Fibroblast of lung (primary cell): ENCODE data around the gene DYRK1A. TPM values are rescaled to one million over a fixed set of nuclear protein-coding genes. Genes with fewer than 3 reads are reported as not detected.

Source experiments
- DNase-seq, 2 donors: peaks; one replicate each; pipeline versions ENCODE4 v3.0.0 to v3.0.0-alpha.2; 2010; ENCODE audit warnings: low read depth in 2 of 2
- H2AFZ ChIP-seq: 2 replicates; pipeline ENCODE4 v1.5.1; 2012; ENCODE audit warnings: low read length, control low read depth, inconsistent platforms
- H3K27ac ChIP-seq: 2 replicates; pipeline ENCODE4 v1.5.1; 2011; ENCODE audit warnings: low read length, control low read depth; ENCODE audit not compliant: insufficient read depth
- H3K27me3 ChIP-seq: 2 replicates; pipeline ENCODE4 v1.5.1; 2011; ENCODE audit warnings: mild to moderate bottlenecking, low read length; ENCODE audit not compliant: control insufficient read depth, insufficient read depth
- H3K36me3 ChIP-seq: 2 replicates; pipeline ENCODE4 v1.5.1; 2011; ENCODE audit warnings: low read length; ENCODE audit not compliant: control insufficient read depth, insufficient read depth
- H3K4me1 ChIP-seq: 2 replicates; pipeline ENCODE4 v1.5.1; 2011; ENCODE audit warnings: low read length; ENCODE audit not compliant: control insufficient read depth, insufficient read depth; ENCODE audit errors: extremely low read depth
- H3K4me2 ChIP-seq: 2 replicates; pipeline ENCODE4 v1.5.1; 2011; ENCODE audit warnings: low read length, control low read depth; ENCODE audit not compliant: insufficient read depth; ENCODE audit errors: extremely low read depth
- H3K4me3 ChIP-seq, 4 experiments: fragments of 200-600 bp in 1 of 4; sonication (generic) in 1 of 4; replicated peaks in 1 of 4; 2 replicates each; pipeline ENCODE4 v1.5.1; 2011 to 2016; ENCODE audit warnings: low read length in 4 of 4, low read depth in 3 of 4, mild to moderate bottlenecking in 3 of 4, control low read depth in 2 of 4, inconsistent platforms in 1 of 4, mixed read lengths in 1 of 4; ENCODE audit not compliant: insufficient read depth in 1 of 4; ENCODE audit errors: control extremely low read depth in 1 of 4
- H3K79me2 ChIP-seq: 2 replicates; pipeline ENCODE4 v1.5.1; 2012; ENCODE audit warnings: mild to moderate bottlenecking, low read length, inconsistent platforms; ENCODE audit not compliant: control insufficient read depth, insufficient read depth
- H3K9ac ChIP-seq: 2 replicates; pipeline ENCODE4 v1.5.1; 2011; ENCODE audit warnings: mild to moderate bottlenecking, low read length, control low read depth; ENCODE audit not compliant: insufficient read depth
- H3K9me3 ChIP-seq: 2 replicates; pipeline ENCODE4 v1.5.1; 2012; ENCODE audit warnings: low read depth, low read length; ENCODE audit not compliant: control insufficient read depth, insufficient read depth
- H4K20me1 ChIP-seq: 2 replicates; pipeline ENCODE4 v1.5.1; 2011; ENCODE audit warnings: low read length; ENCODE audit not compliant: control insufficient read depth, insufficient read depth; ENCODE audit errors: extremely low read depth
- EZH2 ChIP-seq: IDR thresholded peaks from 2 replicates; pipeline ENCODE4 v1.5.1; 2012; ENCODE audit warnings: low read length, control low read depth, mild to moderate bottlenecking; ENCODE audit errors: missing control alignments
- polyA plus RNA-seq, 2 donors: library from polyadenylated mRNA; depleted of rRNA in 1 of 2; stranded (reverse) in 1 of 2; unstranded in 1 of 2; fragments of >200 nt; gene quantifications; 2 replicates each; pipeline ENCODE4 v1.2.1, GENCODE V29; 2011 to 2012; ENCODE audit warnings: missing spikeins in 1 of 2
- total RNA-seq: library from RNA; depleted of rRNA; stranded (reverse); fragments of >200 nt; gene quantifications from 2 replicates; pipeline ENCODE4 v1.2.1, GENCODE V29; 2014
- TF ChIP-seq, protein P1 (sequence below), 2 donors: IDR thresholded peaks in 1 of 2; conservative IDR thresholded peaks in 1 of 2; 1 replicate in 1 of 2; 2 replicates in 1 of 2; pipeline ENCODE4 v1.5.1; 2011 to 2012; ENCODE audit warnings: low read length in 2 of 2, control low read depth in 1 of 2, inconsistent platforms in 1 of 2, low read depth in 1 of 2, mild to moderate bottlenecking in 1 of 2

Gene DYRK1A
- total and polyA plus RNA-seq, 2 donors (not counting 1 experiment from before 2014, with no cell fraction given), result 45.9 to 64.1 TPM

DNA sequence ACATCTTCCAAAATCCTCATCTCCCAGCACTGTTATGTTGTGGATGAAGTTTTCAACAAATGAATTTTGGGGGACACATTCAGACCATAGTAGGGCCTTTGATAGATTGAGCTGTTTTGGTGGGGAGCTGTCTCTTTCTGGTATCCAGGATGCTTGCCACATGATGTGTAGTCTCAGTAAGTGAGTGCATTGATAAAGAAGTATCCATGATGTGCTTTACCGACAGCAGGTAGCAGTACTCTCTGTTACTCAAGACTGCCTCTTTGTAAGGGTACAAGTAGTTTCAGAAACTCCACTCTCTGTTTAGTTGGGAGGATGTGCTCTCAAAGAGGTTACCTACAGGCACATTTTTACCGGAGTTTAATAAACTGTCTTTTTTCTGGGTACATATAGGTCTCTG lies 26.5 kb downstream of the DYRK1A start:
- H4K20me1 ChIP-seq, result no peaks in the 10 kb centered on the region
- H3K4me1 ChIP-seq, result no peaks in the 10 kb centered on the region
- no peaks in the 10 kb centered on the region for H3K36me3 ChIP-seq
- TF ChIP-seq, protein P1, sequence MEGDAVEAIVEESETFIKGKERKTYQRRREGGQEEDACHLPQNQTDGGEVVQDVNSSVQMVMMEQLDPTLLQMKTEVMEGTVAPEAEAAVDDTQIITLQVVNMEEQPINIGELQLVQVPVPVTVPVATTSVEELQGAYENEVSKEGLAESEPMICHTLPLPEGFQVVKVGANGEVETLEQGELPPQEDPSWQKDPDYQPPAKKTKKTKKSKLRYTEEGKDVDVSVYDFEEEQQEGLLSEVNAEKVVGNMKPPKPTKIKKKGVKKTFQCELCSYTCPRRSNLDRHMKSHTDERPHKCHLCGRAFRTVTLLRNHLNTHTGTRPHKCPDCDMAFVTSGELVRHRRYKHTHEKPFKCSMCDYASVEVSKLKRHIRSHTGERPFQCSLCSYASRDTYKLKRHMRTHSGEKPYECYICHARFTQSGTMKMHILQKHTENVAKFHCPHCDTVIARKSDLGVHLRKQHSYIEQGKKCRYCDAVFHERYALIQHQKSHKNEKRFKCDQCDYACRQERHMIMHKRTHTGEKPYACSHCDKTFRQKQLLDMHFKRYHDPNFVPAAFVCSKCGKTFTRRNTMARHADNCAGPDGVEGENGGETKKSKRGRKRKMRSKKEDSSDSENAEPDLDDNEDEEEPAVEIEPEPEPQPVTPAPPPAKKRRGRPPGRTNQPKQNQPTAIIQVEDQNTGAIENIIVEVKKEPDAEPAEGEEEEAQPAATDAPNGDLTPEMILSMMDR (conservative IDR thresholded peaks at IDR 0.05 in 1 of 2, IDR thresholded peaks at IDR 0.05 in 1 of 2; ENCODE audit: low read depth in 1 of 2, low read length in 2 of 2), result no peak
- TF ChIP-seq EZH2, result no peak
- no peaks in the 10 kb centered on the region for H3K27me3 ChIP-seq
- no peak overlapping the region for H3K4me2 ChIP-seq
- no peak overlapping the region for H3K9ac ChIP-seq
- no peak overlapping the region for H3K27ac ChIP-seq
- no peaks in the 10 kb centered on the region for H3K9me3 ChIP-seq
- H2AFZ ChIP-seq, result no peak overlapping the region
- H3K79me2 ChIP-seq, result peaks cover 97% of the 10 kb centered on the region
- no peak for DNase-seq
- H3K4me3 ChIP-seq, result no peak overlapping the region

DNA sequence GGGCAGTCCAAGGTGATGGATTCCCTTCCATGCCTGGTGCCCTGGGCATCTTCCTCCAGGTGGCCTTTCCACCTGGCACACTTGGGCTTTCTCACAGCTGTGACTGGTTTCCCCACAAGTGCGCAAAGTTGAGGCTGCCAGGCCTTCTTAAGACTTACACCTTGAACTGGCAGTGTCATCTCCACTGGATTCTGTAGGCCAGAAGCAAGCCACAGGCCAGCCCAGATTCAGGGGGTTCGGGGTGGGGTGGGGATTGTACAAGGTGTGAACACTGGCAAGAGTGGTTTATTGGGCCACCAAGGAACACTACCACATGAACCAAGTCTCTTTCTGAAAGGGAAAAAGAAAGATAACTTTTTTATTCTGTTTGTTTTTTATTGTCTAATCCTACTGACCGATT lies 27.2 kb downstream of the DYRK1A start:
- H3K27ac ChIP-seq, result no peak overlapping the region
- H3K27me3 ChIP-seq, result no peaks in the 10 kb centered on the region
- H3K4me3 ChIP-seq, result no peak overlapping the region
- H2AFZ ChIP-seq, result no peak overlapping the region
- TF ChIP-seq EZH2, result no peak
- TF ChIP-seq, protein P1 (conservative IDR thresholded peaks at IDR 0.05 in 1 of 2, IDR thresholded peaks at IDR 0.05 in 1 of 2; ENCODE audit: low read depth in 1 of 2, low read length in 2 of 2), result no peak
- no peak for DNase-seq
- no peak overlapping the region for H3K4me2 ChIP-seq
- no peaks in the 10 kb centered on the region for H4K20me1 ChIP-seq
- H3K79me2 ChIP-seq, result peaks cover 99% of the 10 kb centered on the region
- no peak overlapping the region for H3K9ac ChIP-seq
- H3K9me3 ChIP-seq, result no peaks in the 10 kb centered on the region
- H3K36me3 ChIP-seq, result no peaks in the 10 kb centered on the region
- no peaks in the 10 kb centered on the region for H3K4me1 ChIP-seq

DNA sequence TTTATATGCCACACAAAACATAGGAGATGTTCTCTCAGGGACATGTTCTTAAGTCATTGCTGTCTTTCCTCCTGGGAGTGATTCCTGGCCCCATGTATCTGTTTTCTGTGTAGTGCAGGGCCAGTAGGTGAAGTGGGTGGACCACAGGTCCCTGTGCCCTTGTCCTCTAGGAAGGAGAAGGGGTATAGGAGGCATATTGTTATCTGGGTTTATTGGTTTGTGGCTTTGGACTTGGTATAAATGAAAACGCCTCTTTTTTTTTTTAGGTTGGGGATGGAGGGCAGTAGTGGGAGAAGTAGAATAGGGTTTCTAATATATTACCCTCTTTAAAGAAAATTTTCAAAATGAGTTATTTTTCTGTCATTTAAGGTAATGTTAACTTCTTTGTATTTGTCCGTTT lies 29.4 kb downstream of the DYRK1A start:
- no peak overlapping the region for H3K4me2 ChIP-seq
- no peak for DNase-seq
- H3K79me2 ChIP-seq, result peaks cover 99% of the 10 kb centered on the region
- H3K9me3 ChIP-seq, result no peaks in the 10 kb centered on the region
- no peak overlapping the region for H3K4me3 ChIP-seq
- H3K36me3 ChIP-seq, result no peaks in the 10 kb centered on the region
- TF ChIP-seq EZH2, result no peak
- TF ChIP-seq, protein P1 (conservative IDR thresholded peaks at IDR 0.05 in 1 of 2, IDR thresholded peaks at IDR 0.05 in 1 of 2; ENCODE audit: low read depth in 1 of 2, low read length in 2 of 2), result no peak
- H3K9ac ChIP-seq, result no peak overlapping the region
- H3K27ac ChIP-seq, result no peak overlapping the region
- H3K27me3 ChIP-seq, result no peaks in the 10 kb centered on the region
- no peak overlapping the region for H2AFZ ChIP-seq
- no peaks in the 10 kb centered on the region for H3K4me1 ChIP-seq
- H4K20me1 ChIP-seq, result peaks cover 5% of the 10 kb centered on the region
